GM12892 (cell line): ENCODE results near the gene PIBF1.
"Not testable (repeated sequence)": the region's sequence is repeated elsewhere in the genome, so short reads cannot be mapped to it uniquely, and the experiment has no call there.

Source experiments
- DNase-seq: peaks from one replicate; pipeline ENCODE4 v3.0.0; 2011; ENCODE audit not compliant: insufficient read length
- FAIRE-seq: peaks from 2 replicates; lab custom pipeline; 2011; peaks lifted over from hg19 to GRCh38; lab: Jason Lieb, UNC
- POLR2A ChIP-seq: IDR thresholded peaks from 2 replicates; pipeline ENCODE4 v1.6.1; 2011; ENCODE audit warnings: low read depth, low read length, control low read depth
- POLR2AphosphoS5 ChIP-seq: IDR thresholded peaks from 2 replicates; pipeline ENCODE4 v1.6.1; 2011; ENCODE audit warnings: low read depth, low read length, control low read depth
- TAF1 ChIP-seq: IDR thresholded peaks from 2 replicates; pipeline ENCODE4 v1.6.1; 2011; ENCODE audit warnings: low read depth, mild to moderate bottlenecking, control low read depth, low read length, borderline replicate concordance

Gene PIBF1

DNA sequence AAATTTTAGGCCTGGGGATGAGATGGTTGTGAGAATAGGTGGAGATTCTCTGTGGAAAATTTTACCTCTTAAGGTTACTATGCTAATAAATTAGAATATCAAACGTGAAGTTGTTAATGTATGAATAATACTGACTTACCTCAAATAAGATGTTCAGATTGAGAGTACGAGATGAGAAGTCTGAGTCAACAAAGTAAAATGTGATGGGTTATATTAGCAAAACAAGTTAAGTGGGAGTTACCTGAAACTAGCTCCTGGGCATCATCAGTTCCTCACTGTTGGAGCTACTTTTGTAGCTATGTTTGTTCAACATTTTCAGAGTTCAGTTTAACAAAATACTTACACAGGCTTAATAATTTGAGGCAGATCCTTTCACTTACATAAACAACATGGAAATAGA, 108.6 kb downstream of the PIBF1 start:
- TF ChIP-seq TAF1, result no peak
- no peak for TF ChIP-seq POLR2A
- TF ChIP-seq POLR2AphosphoS5, result no peak
- DNase-seq, result no peak
- FAIRE-seq, result no peak

DNA sequence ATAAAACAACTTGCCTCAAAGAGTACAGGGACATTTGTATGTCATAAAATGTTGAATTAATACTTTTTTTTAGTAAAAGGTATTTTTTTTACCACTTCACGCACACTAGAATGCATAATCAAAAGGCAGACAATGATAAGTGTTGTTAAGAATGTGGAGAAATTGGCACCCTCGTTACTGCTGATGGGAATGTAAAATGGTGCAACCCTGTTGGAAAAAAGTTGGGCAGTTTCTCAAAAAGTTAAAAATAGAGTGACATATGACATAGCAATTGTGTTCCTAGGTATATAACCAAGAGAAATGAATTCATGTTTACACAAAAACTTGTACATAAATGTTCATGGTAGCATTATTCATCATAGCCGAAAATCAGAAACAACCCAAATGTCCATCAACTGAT, 109.5 kb downstream of the PIBF1 start:
- TF ChIP-seq POLR2A (no peak), POLR2AphosphoS5 (no peak), TAF1 (no peak)
- peak; percentile 42 for FAIRE-seq
- DNase-seq, result no peak

- TF ChIP-seq POLR2AphosphoS5, result no peak
- TF ChIP-seq TAF1, result no peak
- TF ChIP-seq POLR2A, result no peak
- DNase-seq (no peak), FAIRE-seq (peak; percentile 53)
These were observed 114.9 kb downstream of the PIBF1 start for GRCh38 chr13:72896869-72897268.

GRCh38 chr13:72901546-72901945, 119.6 kb downstream of the PIBF1 start:
- FAIRE-seq, DNase-seq: not testable (repeated sequence)

DNA sequence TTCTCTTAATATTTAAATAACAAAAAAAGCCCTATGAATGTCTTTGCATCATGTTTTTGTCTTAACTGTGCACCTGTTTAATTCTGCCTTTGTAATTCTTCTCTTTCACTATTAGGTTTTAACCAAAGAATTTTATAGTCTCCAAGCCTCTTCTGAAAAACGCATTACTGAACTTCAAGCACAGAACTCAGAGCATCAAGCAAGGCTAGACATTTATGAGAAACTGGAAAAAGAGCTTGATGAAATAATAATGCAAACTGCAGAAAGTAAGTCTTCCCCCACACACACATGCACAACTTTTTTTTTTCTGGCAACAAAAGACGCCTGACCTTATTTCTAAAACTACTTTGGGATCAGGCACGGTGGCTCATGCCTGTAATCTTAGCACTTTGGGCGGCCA, 126.5 kb downstream of the PIBF1 start:
- TF ChIP-seq POLR2AphosphoS5 (no peak), TAF1 (no peak), POLR2A (no peak)
- FAIRE-seq (no peak), DNase-seq (no peak)

DNA sequence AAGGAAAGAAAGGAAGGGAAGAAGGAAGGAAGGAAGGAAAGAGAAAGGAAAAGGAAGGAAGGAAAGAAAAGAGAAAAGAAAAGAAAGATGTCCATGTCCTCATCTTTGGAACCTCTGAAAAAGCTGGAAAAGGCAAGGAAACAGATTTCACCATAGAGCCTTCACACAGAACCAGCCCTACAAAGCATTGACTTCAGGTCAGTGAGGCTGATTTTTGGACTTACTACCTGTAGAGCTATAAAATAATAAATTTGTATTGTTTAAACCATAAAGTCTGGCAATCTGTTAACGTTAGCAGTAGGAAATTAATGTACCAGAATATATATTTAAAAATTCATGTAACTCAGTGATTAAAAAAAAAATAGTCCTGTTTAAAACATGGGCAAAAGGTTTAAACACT, 130.0 kb downstream of the PIBF1 start:
- TF ChIP-seq TAF1, result no peak
- TF ChIP-seq POLR2A, result no peak
- no peak for TF ChIP-seq POLR2AphosphoS5
- no peak for DNase-seq
- no peak for FAIRE-seq

DNA sequence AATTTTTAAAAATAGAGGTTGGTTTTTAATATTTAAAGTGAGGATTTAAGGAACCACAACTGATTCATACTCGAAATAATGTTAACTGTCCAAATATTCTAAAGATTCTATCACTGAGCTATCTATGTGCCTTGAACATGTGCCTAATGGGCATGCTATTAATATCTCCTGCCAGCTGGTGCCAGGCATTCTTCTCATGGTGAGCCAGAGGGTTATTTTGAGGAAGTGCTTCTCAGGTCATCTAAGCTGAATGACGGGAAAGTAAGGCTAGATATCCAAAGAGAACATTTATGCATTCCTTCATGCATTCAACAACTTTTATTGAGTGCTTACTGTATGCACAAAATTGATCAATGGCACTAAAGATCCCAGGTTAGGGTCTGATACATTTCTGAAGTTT, 138.2 kb downstream of the PIBF1 start:
- no peak for DNase-seq
- FAIRE-seq, result no peak
- TF ChIP-seq POLR2AphosphoS5, result no peak
- TF ChIP-seq POLR2A, result no peak
- TF ChIP-seq TAF1, result no peak

DNA sequence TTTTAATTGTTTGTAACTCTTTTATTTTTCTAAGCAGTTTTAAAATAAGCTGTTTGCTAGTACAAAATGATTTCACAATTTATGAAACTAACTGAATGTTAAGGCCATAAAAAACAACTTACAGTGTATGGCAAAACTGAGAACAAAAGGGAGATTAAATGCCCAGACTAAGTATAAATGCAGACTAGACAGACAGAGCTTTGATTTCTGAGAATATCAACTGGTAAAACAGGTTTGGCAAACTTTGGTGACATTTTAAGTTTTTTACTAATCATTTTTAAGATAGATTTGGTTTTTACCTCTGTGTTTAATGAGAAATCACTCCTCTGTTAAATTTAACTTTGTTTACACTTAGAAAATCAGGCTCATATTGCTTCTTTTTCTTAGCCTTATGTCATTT, 149.4 kb downstream of the PIBF1 start:
- TF ChIP-seq POLR2AphosphoS5, result no peak
- TF ChIP-seq POLR2A, result no peak
- no peak for TF ChIP-seq TAF1
- FAIRE-seq (no peak), DNase-seq (no peak)

DNA sequence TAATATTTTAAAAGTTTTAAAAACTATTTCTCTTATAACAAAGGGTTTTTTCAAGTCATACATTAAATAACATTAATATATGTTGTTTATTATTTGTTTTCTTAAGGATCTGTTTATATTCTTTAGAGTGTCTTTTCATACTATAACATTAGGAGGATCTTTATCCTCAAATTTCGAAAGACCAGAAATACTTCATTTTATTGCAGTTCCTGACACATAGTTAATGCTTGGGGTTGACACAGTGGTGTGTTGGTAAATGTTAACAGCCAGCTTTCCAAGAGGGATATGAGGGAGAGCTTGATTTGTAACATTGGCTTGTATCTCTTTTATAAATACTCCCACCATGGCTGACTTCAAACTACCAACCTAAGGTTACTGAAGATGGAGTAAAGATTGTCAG, 150.3 kb downstream of the PIBF1 start:
- TF ChIP-seq TAF1 (no peak), POLR2AphosphoS5 (no peak), POLR2A (no peak)
- FAIRE-seq (no peak), DNase-seq (no peak)

- not testable (repeated sequence) for FAIRE-seq, DNase-seq
These were observed 164.3 kb downstream of the PIBF1 start for GRCh38 chr13:72946267-72946666.

GRCh38 chr13:72952529-72953141, 170.7 kb downstream of the PIBF1 start:
- TF ChIP-seq POLR2A, result no peak
- TF ChIP-seq TAF1, result no peak
- no peak for TF ChIP-seq POLR2AphosphoS5
- no peak for FAIRE-seq
- DNase-seq, result no peak

DNA sequence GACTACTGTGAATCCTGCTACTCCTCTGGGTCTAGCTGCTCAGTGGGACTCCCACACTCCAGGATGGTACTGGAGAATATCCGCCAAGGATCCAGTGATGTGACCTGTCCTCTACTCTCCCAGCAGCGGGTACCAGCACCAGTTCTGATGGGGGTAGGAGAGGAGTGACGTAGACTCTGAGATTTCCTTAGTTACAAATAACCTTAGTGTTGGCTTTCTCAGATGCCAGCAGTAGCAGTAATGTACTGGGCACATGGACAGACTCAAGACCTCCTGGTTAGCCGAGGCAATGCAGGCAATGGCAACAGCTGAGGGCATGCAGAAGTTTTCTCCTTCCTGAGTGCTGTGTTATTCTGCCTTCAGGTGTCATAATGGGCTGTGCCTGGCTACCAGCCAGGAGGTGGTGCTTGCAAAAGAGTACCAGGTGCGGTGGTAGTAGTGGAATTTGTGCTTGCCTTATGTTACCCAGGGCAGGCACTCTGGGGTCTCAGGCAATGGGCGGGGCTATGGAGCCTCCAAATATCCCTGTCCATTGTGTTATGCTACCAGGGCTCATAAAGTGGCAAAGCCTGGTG, 171.5 kb downstream of the PIBF1 start:
- no peak for TF ChIP-seq POLR2AphosphoS5
- TF ChIP-seq TAF1, result no peak
- no peak for TF ChIP-seq POLR2A
- DNase-seq (no peak), FAIRE-seq (no peak)

GRCh38 chr13:72959643-72960042, 177.7 kb downstream of the PIBF1 start:
- TF ChIP-seq POLR2AphosphoS5 (no peak), TAF1 (no peak), POLR2A (no peak)
- FAIRE-seq (no peak), DNase-seq (no peak)
